NCI-H1092 treated with DMSO at 0.1 percent for 48 hours (cell line): ENCODE results near the gene PCDHB16.
"Not testable (repeated sequence)": the region's sequence is repeated elsewhere in the genome, so short reads cannot be mapped to it uniquely, and the experiment has no call there.

Source experiments
- DNase-seq: peaks from one replicate; lab custom pipeline; 2025; lab: John Stamatoyannopoulos, UW

The PCDHB16 gene

GRCh38 chr5:141182248-141182647, at the start of gene PCDHB16:
Gene PCDHB16, plus strand, starts transcription at chr5:141182387. Its CDS starts 173 bp downstream, at chr5:141182560.
- DNase-seq = peak; percentile 24

- no peak for DNase-seq
Measured at GRCh38 chr5:141135030-141135717, 47.0 kb upstream of the PCDHB16 start, which contains the start of gene PCDHB5. Gene PCDHB5, plus strand, starts transcription at chr5:141135206. Its CDS starts 229 bp downstream, at chr5:141135435.

DNA sequence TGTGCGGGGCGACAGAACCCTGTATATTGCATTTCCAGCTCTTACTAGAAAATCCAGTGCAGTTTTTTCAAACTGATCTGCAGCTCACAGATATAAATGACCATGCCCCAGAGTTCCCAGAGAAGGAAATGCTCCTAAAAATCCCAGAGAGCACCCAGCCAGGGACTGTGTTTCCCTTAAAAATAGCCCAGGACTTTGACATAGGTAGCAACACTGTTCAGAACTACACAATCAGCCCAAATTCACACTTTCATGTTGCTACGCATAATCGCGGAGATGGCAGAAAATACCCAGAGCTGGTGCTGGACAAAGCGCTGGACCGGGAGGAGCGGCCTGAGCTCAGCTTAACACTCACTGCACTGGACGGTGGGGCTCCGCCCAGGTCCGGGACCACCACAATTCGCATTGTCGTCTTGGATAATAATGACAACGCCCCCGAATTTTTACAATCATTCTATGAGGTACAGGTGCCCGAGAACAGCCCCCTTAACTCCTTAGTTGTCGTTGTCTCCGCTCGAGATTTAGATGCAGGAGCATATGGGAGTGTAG, 46.4 kb upstream of the PCDHB16 start:
- DNase-seq = no peak

DNA sequence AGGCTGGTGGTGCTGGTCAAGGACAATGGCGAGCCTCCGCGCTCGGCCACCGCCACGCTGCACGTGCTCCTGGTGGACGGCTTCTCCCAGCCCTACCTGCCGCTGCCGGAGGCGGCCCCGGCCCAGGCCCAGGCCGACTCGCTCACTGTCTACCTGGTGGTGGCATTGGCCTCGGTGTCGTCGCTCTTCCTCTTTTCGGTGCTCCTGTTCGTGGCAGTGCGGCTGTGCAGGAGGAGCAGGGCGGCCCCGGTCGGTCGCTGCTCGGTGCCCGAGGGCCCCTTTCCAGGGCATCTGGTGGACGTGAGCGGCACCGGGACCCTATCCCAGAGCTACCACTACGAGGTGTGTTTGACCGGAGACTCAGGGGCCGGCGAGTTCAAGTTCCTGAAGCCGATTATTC, 44.8 kb upstream of the PCDHB16 start:
- not testable (repeated sequence) for DNase-seq

DNA sequence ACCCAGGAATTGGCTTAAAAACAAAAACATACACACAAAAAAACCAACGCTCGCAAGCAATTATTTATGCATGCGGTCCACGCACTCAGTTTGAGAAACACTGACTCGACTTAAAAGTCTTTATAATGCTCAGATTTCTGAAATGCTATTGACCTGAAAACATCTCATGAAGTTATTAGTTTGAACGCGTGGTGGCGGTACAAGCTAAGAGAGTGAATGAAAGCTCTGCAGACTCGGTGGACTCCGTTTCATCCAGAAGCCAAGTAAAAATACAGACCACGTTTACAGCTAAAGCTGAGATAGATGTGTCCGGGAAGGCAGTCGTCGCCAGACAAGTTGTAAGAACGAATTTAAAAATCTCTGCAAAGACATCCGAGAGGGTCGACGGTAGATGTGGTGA, 32.4 kb upstream of the PCDHB16 start, which contains the start of gene PCDHB6:
Gene PCDHB6, plus strand, starts transcription at position 246 of the 400 bp plus-strand sequence. CDS start 201 bp downstream, outside the sequence.
- DNase-seq = no peak

GRCh38 chr5:141150224-141150992, 31.8 kb upstream of the PCDHB16 start:
- no peak for DNase-seq

DNA sequence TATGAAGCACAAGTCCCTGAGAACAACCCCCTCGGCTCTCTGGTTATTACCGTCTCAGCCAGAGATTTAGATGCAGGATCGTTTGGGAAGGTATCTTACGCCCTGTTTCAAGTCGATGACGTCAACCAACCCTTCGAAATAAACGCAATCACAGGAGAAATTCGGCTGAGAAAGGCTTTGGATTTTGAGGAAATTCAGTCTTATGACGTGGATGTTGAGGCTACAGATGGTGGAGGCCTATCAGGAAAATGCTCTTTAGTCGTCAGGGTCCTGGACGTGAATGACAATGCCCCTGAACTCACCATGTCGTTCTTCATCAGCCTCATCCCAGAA, 31.2 kb upstream of the PCDHB16 start:
- DNase-seq = no peak

- not testable (repeated sequence) for DNase-seq
Measured at GRCh38 chr5:141151632-141152031, 30.6 kb upstream of the PCDHB16 start.

DNA sequence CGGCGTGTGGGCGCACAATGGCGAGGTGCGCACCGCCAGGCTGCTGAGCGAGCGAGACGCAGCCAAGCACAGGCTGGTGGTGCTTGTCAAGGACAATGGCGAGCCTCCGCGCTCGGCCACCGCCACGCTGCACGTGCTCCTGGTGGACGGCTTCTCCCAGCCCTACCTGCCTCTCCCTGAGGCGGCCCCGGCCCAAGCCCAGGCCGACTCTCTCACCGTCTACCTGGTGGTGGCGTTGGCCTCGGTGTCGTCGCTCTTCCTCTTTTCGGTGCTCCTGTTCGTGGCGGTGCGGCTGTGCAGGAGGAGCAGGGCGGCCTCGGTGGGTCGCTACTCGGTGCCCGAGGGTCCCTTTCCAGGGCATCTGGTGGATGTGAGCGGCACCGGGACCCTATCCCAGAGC, 30.1 kb upstream of the PCDHB16 start:
- DNase-seq = not testable (repeated sequence)

DNA sequence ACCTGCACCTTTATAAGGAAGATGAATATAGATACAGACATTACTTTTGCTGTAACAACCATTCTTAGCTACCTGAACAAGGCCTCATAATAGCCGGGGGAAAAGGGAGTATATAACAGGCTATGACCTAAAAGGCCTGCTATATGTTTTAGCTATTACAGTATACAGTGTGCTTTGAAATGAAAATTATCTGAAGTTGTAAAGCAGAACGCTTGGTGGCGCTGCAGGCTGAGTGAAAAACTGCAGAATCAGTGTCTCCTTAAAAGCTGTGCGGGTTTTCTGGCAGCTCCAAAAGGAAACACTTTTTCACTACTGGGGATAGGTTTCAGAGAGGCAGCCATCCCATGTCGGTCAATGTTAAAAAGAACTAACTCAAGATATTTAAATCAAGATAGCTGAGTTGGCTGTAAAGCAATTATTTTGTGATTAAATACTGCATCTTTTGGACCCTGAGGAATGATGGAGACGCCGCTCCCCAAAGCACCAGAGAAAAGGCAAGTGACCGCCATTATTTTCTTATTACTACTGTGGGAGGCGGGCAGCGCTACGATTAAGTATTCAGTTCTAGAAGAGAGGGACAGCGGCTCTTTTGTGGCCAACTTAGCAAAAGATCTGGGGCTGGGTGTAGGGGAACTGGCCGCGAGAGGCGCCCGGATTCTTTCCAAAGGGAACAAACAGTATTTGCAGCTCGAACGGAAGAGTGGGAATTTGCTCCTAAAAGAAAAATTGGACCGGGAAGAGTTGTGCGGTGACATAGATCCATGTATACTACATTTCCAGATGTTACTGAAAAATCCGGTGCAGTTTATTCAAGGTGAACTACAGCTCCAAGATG, 26.4 kb upstream of the PCDHB16 start:
- DNase-seq = no peak

GRCh38 chr5:141157356-141157755, 24.8 kb upstream of the PCDHB16 start:
- DNase-seq = not testable (repeated sequence)

DNA sequence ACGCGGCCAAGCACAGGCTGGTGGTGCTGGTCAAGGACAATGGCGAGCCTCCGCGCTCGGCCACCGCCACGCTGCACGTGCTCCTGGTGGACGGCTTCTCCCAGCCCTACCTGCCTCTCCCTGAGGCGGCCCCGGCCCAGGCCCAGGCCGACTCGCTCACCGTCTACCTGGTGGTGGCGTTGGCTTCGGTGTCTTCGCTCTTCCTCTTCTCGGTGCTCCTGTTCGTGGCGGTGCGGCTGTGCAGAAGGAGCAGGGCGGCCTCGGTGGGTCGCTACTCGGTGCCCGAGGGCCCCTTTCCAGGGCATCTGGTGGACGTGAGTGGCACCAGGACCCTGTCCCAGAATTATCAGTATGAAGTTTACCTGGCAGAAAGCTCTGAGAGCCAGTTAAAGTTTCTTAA, 24.3 kb upstream of the PCDHB16 start:
- DNase-seq = not testable (repeated sequence)

GRCh38 chr5:141172381-141173204, 9.6 kb upstream of the PCDHB16 start, which contains the start of gene PCDHB7:
Gene PCDHB7, plus strand, starts transcription at chr5:141172644. Its CDS starts 192 bp downstream, at chr5:141172836.
- peak; percentile 35 for DNase-seq

DNA sequence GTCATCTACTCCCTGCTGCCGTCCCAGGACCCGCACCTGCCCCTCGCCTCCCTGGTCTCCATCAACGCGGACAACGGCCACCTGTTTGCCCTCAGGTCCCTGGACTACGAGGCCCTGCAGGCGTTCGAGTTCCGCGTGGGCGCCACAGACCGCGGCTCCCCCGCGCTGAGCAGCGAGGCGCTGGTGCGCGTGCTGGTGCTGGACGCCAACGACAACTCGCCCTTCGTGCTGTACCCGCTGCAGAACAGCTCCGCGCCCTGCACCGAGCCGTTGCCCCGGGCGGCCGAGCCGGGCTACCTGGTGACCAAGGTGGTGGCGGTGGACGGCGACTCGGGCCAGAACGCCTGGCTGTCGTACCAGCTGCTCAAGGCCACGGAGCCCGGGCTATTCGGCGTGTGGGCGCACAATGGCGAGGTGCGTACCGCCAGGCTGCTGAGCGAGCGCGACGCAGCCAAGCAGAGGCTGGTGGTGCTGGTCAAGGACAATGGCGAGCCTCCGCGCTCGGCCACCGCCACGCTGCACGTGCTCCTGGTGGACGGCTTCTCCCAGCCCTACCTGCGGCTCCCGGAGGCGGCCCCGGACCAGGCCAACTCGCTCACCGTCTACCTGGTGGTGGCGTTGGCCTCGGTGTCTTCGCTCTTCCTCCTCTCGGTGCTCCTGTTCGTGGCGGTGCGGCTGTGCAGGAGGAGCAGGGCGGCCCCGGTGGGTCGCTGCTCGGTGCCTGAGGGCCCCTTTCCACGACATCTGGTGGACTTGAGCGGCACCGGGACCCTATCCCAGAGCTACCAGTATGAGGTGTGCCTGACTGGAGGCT, 7.7 kb upstream of the PCDHB16 start:
- DNase-seq = not testable (repeated sequence)

DNA sequence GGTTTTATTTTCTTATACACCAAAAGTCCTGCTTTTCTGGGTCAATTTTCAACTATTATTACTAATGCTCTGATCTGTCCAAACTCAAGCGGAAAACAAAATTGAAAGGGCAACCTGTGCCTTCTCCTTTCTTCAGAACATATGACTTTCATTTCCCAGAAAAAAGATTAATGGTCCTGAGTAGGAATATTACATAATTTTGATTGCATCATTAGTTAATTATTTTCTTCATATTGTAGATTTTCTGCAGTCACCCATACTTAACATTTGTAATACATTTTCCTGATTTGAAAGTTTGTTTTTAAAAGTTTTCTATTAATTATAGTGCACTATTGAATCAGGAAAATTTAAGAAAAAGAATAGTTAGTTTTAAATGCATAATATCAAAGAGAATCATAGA, 6.3 kb upstream of the PCDHB16 start:
- DNase-seq = no peak

DNA sequence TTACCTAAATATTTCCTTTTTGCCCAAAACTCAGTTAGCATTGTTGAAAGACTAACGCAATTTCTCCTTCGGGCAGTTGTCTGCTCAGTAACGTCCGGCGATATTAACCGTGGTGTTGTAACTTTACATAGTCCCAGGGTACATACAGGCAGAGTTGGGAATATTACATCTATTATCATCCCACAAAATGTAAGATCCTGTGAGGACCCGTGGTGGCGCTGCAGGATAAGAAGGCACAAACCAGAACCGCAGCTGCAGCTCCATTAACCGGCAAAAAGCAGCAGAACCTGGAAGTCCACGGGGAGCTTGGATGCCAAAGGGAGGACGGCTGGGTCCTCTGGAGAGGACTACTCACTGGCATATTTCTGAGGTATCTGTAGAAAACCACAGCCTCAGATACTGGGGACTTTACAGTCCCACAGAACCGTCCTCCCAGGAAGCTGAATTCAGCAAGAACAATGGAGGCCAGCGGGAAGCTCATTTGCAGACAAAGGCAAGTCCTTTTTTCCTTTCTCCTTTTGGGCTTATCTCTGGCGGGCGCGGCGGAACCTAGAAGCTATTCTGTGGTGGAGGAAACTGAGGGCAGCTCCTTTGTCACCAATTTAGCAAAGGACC, 4.5 kb upstream of the PCDHB16 start, which contains the start of gene PCDHB8:
Gene PCDHB8, plus strand, starts transcription at position 214 of the 615 bp plus-strand sequence. Its CDS starts 245 bp downstream, at position 459.
- peak; percentile 23 for DNase-seq

GRCh38 chr5:141179371-141179770, 2.8 kb upstream of the PCDHB16 start:
- DNase-seq = not testable (repeated sequence)

GRCh38 chr5:141179876-141180275, 2.3 kb upstream of the PCDHB16 start:
- DNase-seq = not testable (repeated sequence)

GRCh38 chr5:141180313-141180712, 1.9 kb upstream of the PCDHB16 start:
- DNase-seq = no peak
